GM13977 (cell line): ENCODE results near the gene BSG.
A peak's percentile ranks its signal among the peaks of the same experiment; 100 is the strongest.

Experiments
- DNase-seq: peaks from one replicate; pipeline ENCODE4 v3.0.0; 2012; ENCODE audit warnings: low spot score
- in situ Hi-C: fragments of 300-500 bp; cut with MboI; formaldehyde crosslinking; loops from one replicate; pipeline ENCODE4 v1.12.0; 2022; ENCODE audit warnings: low sequenced_read_pairs, low pct_unique_long_range_greater_than_20kb, mixed read lengths, inconsistent platforms; ENCODE audit not compliant: unreplicated experiment
- TF ChIP-seq, protein P1 (sequence below): IDR thresholded peaks from 2 replicates; pipeline ENCODE4 v1.5.1; 2012; ENCODE audit warnings: mild to moderate bottlenecking, control low read depth; ENCODE audit not compliant: insufficient read depth; ENCODE audit errors: extremely low read depth, missing control alignments

The BSG gene

DNA sequence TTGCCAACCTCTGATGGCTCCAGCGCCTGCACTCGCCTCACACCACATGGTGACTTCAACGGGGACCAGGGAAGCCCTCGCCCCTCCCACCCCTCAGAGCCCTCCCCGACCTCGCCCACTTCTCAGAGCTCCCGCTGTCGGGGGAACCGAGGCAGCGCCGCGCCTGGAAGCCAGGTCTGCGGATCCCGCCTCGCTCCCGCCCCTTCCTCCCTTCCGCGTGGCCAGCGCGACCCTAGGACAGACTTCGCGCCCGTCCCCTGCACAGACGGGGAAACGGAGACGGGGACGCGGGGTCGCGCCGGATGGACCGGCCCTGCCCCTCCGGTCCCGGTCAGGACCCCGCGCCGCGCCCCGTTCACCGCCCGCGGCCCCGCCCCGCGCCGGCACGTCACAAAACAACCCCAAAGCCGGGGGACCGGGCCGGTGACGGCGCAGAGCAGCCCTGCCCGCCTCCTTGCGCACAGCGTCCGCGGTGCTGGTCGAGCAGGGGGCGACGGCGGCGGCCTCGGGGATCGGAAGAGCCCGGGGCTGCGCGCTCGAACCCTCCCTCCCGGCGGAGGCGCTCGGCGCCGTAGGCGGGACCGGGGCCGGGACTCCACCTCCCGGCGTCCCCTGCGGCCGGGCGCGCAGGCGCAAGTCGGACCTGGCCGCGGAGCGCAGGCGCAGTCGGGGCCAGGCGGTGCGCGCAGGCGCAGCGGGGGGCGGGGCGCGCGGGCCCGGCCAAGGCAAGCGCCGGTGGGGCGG is 41.2 kb upstream of the BSG start:
- TF ChIP-seq, protein P1, sequence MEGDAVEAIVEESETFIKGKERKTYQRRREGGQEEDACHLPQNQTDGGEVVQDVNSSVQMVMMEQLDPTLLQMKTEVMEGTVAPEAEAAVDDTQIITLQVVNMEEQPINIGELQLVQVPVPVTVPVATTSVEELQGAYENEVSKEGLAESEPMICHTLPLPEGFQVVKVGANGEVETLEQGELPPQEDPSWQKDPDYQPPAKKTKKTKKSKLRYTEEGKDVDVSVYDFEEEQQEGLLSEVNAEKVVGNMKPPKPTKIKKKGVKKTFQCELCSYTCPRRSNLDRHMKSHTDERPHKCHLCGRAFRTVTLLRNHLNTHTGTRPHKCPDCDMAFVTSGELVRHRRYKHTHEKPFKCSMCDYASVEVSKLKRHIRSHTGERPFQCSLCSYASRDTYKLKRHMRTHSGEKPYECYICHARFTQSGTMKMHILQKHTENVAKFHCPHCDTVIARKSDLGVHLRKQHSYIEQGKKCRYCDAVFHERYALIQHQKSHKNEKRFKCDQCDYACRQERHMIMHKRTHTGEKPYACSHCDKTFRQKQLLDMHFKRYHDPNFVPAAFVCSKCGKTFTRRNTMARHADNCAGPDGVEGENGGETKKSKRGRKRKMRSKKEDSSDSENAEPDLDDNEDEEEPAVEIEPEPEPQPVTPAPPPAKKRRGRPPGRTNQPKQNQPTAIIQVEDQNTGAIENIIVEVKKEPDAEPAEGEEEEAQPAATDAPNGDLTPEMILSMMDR: no peak
- peak; percentile 100 for DNase-seq
- in situ Hi-C loops: no loop called here

DNA sequence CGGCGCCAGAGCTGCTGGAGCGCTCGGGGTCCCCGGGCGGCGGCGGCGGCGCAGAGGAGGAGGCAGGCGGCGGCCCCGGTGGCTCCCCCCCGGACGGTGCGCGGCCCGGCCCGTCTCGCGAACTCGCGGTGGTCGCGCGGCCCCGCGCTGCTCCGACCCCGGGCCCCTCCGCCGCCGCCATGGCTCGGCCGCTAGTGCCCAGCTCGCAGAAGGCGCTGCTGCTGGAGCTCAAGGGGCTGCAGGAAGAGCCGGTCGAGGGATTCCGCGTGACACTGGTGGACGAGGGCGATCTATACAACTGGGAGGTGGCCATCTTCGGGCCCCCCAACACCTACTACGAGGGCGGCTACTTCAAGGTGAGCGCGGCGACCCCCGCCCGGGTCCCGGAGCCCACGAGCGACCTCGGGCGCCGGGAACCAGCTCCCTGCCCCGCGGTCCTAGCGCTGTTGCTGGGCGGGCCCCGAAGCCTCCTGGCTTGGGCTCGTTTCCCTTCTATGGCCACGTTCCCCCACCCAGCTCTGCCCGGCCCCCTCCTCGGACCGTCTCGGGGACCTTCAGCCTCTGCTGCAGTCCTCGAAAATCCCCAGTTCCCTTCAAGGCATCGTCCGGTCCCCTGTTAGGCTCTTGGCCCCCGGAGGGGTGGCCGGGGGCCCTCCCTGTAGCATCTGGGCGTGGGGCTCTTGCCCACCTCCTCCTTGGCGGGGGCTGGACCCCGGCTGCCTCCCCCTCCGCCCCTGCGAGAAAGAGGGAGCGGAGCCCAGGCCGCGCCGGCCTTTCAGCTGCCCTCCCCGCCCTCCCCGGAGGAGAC is 40.4 kb upstream of the BSG start, which contains the start of gene CDC34:
Gene CDC34 (plus strand): TSS at position 8 of the 808 bp plus-strand sequence. CDS start 172 bp downstream, at position 180.
- TF ChIP-seq, protein P1: no peak
- in situ Hi-C loops: no loop called here
- peak; percentile 72 for DNase-seq

DNA sequence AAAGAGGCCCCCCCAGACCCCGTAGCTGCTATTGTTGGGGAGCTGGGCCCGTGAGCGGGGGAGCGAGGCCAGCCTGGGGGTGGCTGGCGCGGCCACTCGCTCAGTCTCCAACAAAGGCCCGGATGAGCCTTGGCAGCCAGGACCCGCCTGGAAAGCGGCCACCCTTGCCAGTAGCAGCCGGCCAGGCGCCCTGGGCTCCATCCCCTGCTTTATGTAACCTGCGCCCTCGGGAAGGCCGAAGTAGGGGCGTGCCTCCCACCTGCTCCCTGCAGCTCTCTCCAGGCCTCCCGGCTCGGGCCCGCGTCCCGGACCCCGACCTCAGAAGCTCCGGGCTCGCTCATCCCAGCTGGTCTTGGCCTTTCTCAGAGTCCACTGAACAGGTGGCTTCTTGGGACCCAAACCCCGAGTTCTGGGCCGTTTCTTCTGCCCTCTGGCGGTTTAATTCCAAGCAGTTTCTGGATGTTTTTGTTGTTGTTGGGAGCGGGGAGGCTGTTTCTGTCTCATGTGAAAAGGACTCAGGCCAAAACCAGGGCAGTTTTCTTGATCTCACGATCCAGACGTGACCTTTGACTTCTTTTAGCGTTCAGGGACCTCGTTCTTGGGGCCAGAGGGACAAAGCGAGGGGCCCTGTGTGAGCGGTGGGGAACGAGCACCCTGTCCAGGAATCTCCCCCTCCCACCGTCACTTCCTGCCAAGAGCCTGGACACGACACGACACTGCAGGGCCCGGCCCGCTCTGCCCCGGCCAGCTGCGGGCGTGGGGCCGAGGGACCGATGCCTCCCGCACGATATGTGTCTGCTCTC is 39.6 kb upstream of the BSG start:
- TF ChIP-seq, protein P1: peak; percentile 45
- in situ Hi-C loops: no loop called here
- DNase-seq: peak; percentile 76

DNA sequence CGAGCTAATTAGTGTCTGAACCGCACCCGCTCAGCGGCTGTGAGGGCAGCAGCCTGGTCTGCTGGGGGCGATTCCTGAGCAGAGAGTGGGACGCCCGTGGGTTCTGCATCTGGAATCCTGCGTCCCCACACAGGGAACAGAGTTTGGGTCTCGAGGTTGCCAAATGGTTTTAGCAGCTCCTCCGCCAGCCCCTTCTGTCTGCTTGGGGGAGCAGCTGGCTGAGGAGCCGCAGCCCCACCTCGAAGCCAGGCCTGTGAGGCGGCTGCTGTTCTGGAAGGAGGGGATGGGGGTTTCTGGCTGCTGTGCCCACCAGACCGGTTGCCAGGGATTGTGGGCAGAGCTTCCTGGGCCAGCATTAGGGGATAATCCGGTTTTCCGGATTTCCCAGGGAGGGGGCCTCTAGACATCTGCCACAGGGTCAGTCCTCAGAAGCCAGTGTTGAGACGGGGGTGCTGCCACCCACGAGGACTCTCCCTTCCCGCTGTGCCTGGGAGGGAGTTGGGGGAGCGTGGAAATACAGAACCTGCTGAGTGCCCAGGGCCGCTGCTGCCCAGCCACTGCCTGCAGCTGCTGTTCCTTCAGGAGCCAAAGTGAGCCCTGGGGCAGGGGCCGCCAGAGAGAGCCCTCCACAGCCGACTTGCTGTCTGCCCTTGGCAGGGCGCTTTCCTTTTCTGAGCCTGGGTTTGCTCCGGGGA is 38.9 kb upstream of the BSG start:
- DNase-seq: no peak
- TF ChIP-seq, protein P1: no peak
- in situ Hi-C loops: no loop called here

DNA sequence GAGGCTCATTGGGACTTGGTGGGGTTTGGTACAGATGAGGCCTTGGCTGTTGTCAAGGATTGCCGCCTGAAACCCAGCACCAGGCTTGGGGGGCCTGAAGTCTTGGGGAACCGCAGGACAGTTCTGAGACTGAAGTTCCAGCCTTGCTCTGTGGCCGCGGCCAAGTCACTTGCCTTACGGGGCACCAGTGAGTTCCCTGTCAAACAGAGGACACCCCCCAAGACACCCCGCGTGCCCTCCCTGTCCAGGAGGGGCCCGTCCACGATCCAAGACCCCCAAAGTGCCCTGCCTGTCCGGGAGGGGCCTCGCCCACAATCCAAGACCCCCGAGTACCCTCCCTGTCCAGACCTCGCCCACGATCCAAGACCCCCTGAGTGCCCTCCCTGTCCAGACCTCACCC is 38.3 kb upstream of the BSG start:
- in situ Hi-C loops: no loop called here
- no peak for DNase-seq
- TF ChIP-seq, protein P1: no peak
